Brain microvascular endothelial cell (primary cell): Measurements from ENCODE around the gene NAT10.

Experiments
- DNase-seq: peaks from one replicate; pipeline ENCODE4 v3.0.0-alpha.2; 2020
- H3K27ac ChIP-seq: fragments of 250-450 bp; sonication (Bioruptor Pico); 2 replicates; pipeline ENCODE4 v1.5.1; 2020; ENCODE audit warnings: mild to moderate bottlenecking, moderate library complexity
- H3K27me3 ChIP-seq: fragments of 250-450 bp; sonication (Bioruptor Pico); replicated peaks from 2 replicates; pipeline ENCODE4 v1.5.1; 2020; ENCODE audit warnings: mild to moderate bottlenecking
- H3K36me3 ChIP-seq: fragments of 250-450 bp; sonication (Bioruptor Pico); replicated peaks from 2 replicates; pipeline ENCODE4 v1.5.1; 2020; ENCODE audit warnings: mild to moderate bottlenecking
- H3K4me3 ChIP-seq: 2 replicates; pipeline ENCODE4 v1.5.1; 2011; ENCODE audit warnings: low read depth, mild to moderate bottlenecking, control low read depth, low read length, moderate library complexity
- in situ Hi-C: cut with HindIII; loops from 2 replicates; pipeline ENCODE4 v1.10.0; 2017; ENCODE audit warnings: low sequenced_read_pairs, low pct_ligation_motif_present
- TF ChIP-seq, protein P1 (sequence below): IDR thresholded peaks from 2 replicates; pipeline ENCODE4 v1.5.1; 2011; ENCODE audit warnings: low read depth, mild to moderate bottlenecking, moderate library complexity, low read length, control low read depth, inconsistent platforms; ENCODE audit errors: missing control alignments

The NAT10 gene

DNA sequence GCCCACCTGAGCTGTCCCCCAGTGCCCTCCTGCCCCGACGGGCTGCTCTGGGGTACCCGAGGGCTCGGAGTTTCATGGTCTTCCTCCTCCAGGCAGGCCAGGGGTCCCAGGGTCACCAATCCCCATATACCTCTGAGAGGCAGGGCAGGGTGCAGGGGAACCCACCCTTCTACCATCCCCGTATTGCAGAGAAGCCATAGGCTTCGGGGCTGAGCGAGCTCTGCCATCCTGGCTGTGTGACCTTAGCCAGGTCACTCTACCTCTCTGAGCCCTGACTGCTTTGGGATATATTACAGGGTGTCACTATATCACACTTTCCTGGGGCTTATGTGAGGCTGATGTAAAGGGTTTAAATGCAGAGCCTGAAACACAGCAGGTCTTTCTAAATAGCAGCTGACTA is 57.4 kb downstream of the NAT10 start:
- Histone ChIP-seq H3K27me3 (no peaks in the 10 kb centered on the region), H3K36me3 (peaks cover 7% of the 10 kb centered on the region), H3K4me3 (no peak overlapping the region), H3K27ac (no peak overlapping the region)
- TF ChIP-seq, protein P1, sequence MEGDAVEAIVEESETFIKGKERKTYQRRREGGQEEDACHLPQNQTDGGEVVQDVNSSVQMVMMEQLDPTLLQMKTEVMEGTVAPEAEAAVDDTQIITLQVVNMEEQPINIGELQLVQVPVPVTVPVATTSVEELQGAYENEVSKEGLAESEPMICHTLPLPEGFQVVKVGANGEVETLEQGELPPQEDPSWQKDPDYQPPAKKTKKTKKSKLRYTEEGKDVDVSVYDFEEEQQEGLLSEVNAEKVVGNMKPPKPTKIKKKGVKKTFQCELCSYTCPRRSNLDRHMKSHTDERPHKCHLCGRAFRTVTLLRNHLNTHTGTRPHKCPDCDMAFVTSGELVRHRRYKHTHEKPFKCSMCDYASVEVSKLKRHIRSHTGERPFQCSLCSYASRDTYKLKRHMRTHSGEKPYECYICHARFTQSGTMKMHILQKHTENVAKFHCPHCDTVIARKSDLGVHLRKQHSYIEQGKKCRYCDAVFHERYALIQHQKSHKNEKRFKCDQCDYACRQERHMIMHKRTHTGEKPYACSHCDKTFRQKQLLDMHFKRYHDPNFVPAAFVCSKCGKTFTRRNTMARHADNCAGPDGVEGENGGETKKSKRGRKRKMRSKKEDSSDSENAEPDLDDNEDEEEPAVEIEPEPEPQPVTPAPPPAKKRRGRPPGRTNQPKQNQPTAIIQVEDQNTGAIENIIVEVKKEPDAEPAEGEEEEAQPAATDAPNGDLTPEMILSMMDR = no peak
- in situ Hi-C loops = loop anchor here (25.0 kb wide), 1 partner anchor 324 kb away; no protein-coding TSS in a partner anchor
- no peak for DNase-seq

DNA sequence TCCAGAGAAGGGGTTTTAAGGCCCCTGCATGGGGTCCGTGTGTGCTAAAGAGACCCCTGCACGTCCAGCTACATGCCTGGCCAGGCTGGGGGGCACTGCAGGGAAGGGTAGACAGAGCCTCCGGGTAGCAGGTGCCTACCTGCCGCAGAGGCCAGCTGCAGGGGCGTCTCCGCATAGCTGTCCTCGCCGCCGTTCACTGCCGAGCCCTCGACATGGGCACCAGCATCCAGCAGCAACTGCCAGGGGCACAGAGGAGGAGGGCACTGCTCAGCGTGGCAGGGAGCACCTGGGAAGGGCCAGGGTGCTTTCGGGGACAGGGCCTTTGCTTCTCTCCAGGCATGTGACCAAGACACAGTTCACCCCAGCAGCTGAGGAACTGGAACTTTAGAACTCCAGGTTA is 59.7 kb downstream of the NAT10 start:
- Histone ChIP-seq H3K27me3 (no peaks in the 10 kb centered on the region), H3K4me3 (no peak overlapping the region), H3K36me3 (peaks cover 4% of the 10 kb centered on the region), H3K27ac (no peak overlapping the region)
- TF ChIP-seq, protein P1 = no peak
- DNase-seq = no peak
- in situ Hi-C loops = loop anchor here (25.0 kb wide), 1 partner anchor 322 kb away; no protein-coding TSS in a partner anchor

DNA sequence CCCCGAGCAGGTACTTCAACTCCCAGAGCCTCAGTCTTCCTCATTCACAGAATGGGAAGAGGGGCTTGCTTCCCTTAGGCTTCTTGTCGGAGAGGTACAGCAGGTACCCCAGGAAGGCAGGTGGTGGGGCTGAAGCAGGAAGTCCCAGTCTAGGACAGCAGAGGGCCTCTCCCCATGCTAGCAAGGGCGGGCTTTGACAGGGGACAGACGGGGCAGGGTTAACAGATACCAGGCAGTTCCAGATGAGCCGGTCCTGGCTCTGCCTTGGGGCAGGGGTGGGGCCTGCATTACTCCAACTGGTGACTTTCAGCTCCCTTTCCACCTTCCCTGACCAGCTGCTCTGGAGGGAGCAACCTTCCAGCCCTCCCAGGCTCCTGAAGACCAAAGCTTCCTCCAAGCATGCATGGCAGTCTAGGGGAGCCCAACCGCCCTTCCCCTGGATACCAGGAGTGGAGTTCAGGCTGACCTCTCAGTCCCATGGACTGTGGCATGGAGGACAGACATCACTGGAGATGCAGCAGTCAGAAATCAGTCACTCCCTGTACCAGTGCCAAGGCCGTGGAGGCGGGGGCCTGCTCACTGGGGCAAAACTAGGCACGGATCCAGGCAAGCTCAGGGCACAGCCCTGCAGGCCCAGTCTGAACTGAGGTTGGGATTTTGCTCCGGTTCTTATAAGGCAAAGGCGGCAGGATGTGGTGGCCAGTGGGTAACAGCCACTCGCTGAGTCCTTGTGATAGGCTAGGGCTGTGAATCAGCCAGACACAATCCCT is 60.5 kb downstream of the NAT10 start:
- TF ChIP-seq, protein P1 = peak; percentile 23
- Histone ChIP-seq H3K4me3 (no peak overlapping the region), H3K27ac (no peak overlapping the region), H3K36me3 (peaks cover 4% of the 10 kb centered on the region), H3K27me3 (no peaks in the 10 kb centered on the region)
- in situ Hi-C loops = loop anchor here (25.0 kb wide), 1 partner anchor 321 kb away; no protein-coding TSS in a partner anchor
- DNase-seq = no peak

DNA sequence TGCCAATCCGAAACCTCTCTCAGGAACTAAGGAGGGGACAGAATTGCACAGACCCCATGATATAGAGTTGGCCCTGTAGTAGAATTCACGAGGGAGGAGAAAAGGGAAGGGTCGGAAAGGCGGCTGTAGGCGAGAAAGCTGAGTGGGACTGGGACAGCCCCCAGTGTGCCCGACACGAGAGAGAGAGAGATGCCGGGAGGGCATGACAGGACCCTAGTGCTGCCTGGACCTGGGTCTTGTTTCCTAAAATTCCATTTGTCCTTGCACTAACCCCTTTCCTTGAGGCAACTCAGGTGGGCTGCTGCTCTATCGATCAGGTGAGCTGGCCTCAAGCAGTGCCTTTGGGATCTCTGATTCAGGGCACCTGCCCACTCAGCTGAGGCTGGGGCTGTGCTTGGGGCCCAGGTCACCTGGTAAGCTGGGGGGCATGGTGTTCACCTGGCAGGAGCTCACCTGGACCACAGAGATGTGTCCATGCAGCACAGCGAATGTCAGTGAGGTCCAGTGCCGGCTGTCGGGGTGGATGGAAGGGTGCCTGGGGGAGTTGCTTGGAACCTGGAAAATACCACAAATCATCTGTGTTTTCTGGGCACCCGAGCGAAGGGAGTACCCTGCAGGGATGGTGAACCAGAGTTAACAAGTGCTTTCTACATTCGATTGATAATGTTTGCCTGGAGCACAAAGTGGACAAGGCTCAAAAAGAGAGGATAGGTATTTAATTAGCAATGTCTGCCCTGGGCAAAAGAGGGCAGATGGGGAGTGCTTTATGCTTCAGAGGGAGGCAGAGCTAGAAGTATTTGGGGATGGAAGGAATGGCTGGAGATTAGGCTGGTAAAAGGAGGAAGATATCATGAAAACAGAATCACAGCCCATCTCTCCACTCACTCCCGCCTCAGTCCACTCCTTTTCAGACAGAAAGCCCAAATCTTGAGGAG is 61.6 kb downstream of the NAT10 start:
- H3K27me3 ChIP-seq = no peaks in the 10 kb centered on the region
- no peak overlapping the region for H3K4me3 ChIP-seq
- H3K27ac ChIP-seq = no peak overlapping the region
- no peak for DNase-seq
- TF ChIP-seq, protein P1 = no peak
- peaks cover 4% of the 10 kb centered on the region for H3K36me3 ChIP-seq
- in situ Hi-C loops = loop anchor here (25.0 kb wide), 1 partner anchor 320 kb away; no protein-coding TSS in a partner anchor

DNA sequence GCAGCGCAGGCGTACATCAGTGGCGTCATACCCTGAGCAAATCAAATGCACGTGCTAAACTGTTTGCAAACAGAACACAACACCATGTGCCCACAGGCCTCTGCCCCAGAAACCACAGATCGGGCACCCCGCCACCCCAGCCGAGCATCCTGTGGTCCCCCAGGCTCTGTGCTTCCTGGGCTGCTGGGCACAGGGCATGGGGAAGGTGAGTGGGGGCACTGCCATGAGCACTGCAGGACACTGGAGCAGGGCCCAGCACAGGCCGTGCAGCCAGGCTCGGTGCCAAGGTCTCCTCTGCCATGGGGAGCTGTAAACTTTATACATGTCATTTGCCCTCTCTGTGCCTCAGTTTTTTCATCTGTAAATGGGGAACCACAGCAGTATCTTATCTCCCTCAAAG is 62.5 kb downstream of the NAT10 start:
- Histone ChIP-seq H3K27ac (no peak overlapping the region), H3K36me3 (peaks cover 2% of the 10 kb centered on the region), H3K4me3 (no peak overlapping the region), H3K27me3 (no peaks in the 10 kb centered on the region)
- in situ Hi-C loops = loop anchor here (25.0 kb wide), 1 partner anchor 319 kb away; no protein-coding TSS in a partner anchor
- no peak for DNase-seq
- TF ChIP-seq, protein P1 = no peak
